ENCODE measurements around the gene IGF2BP2. TPM values are rescaled to one million over a fixed set of nuclear protein-coding genes. Genes with fewer than 3 reads are reported as not detected.

IGF2BP2 gene
- total RNA-seq, 1 experiment from 2014 or later, result 135 TPM

GRCh38 chr3:185629554-185630181 is 195.2 kb downstream of the IGF2BP2 start:
- intact Hi-C loops (cut with micrococcal nuclease), result no loop called here
- ChIA-PET CTCF (no interaction called here), POLR2A (no interaction called here), RAD21 (ENCODE audit: low non-redundant PET in 1 of 2, low total read pairs in 2 of 2, uncharacterized antibody in 2 of 2, unreplicated experiment in 2 of 2) (no interaction called here)
- no peak for TF ChIP-seq ZBTB33 (IDR thresholded peaks at IDR 0.05; ENCODE audit: extremely low read depth, insufficient replicate concordance, low read length)
- no peak for TF ChIP-seq POLR2A (IDR thresholded peaks at IDR 0.05; ENCODE audit: borderline replicate concordance, extremely low read depth, insufficient read depth, insufficient read length)
- no peak for TF ChIP-seq ZFX (IDR thresholded peaks at IDR 0.05)
- no peak for TF ChIP-seq YY1 (IDR thresholded peaks at IDR 0.05; ENCODE audit: extremely low read depth, insufficient replicate concordance, low read depth, low read length)
- no peak for TF ChIP-seq MAX (IDR thresholded peaks at IDR 0.05)
- TF ChIP-seq EZH2 (IDR thresholded peaks at IDR 0.05), result no peak
- no peak for TF ChIP-seq ZNF274 (IDR thresholded peaks at IDR 0.05; ENCODE audit: low read depth, low read length)
- no peak for TF ChIP-seq JUND (IDR thresholded peaks at IDR 0.05)
- TF ChIP-seq EZH2phosphoT487 (IDR thresholded peaks at IDR 0.05; ENCODE audit: borderline replicate concordance), result no peak
- TF ChIP-seq CBX3 (IDR thresholded peaks at IDR 0.05; ENCODE audit: low read depth), result no peak
- TF ChIP-seq ATF3 (IDR thresholded peaks at IDR 0.05), result no peak
- no peak for TF ChIP-seq ELF1 (IDR thresholded peaks at IDR 0.05; ENCODE audit: borderline replicate concordance, low read depth)
- no peak for TF ChIP-seq SP1 (IDR thresholded peaks at IDR 0.05; ENCODE audit: low read depth)
- no peak for TF ChIP-seq CTCF (IDR thresholded peaks at IDR 0.05 in 2 of 3, conservative IDR thresholded peaks at IDR 0.05 in 1 of 3; ENCODE audit: borderline replicate concordance in 1 of 3, insufficient read depth in 1 of 3, low read depth in 2 of 3, low read length in 2 of 3)
- no peak for TF ChIP-seq FOSL1 (IDR thresholded peaks at IDR 0.05; ENCODE audit: low read depth)
- TF ChIP-seq REST (IDR thresholded peaks at IDR 0.05; ENCODE audit: low read depth), result no peak
- TF ChIP-seq EGR1 (IDR thresholded peaks at IDR 0.05; ENCODE audit: low read depth), result no peak
- no peak for TF ChIP-seq CEBPB (IDR thresholded peaks at IDR 0.05; ENCODE audit: low read depth)
- TF ChIP-seq TCF7L2 (IDR thresholded peaks at IDR 0.05; ENCODE audit: borderline replicate concordance, extremely low read depth, insufficient read depth, insufficient read length), result no peak
- TF ChIP-seq SRF (IDR thresholded peaks at IDR 0.05; ENCODE audit: low read depth), result no peak
- BruUV-seq (replicated peaks), result no TSS peak
- H3K4me2 ChIP-seq (ENCODE audit: low read length), result no peak overlapping the region
- no peaks in the 10 kb centered on the region for H3K79me2 ChIP-seq (ENCODE audit: insufficient read depth, low read length)
- H3K4me3 ChIP-seq (replicated peaks in 1 of 2; ENCODE audit: low read depth in 1 of 2, low read length in 2 of 2), result no peak overlapping the region
- H3K9me3 ChIP-seq (ENCODE audit: control insufficient read depth in 1 of 2, insufficient read depth in 1 of 2, low read depth in 1 of 2, low read length in 2 of 2), result no peaks in the 10 kb centered on the region
- H2AFZ ChIP-seq (ENCODE audit: low read depth, low read length, poor library complexity, severe bottlenecking), result no peak overlapping the region
- H3K36me3 ChIP-seq (ENCODE audit: control insufficient read depth in 1 of 2, insufficient read depth in 2 of 2, low read length in 2 of 2), result peaks cover 0 to 2% of the 10 kb centered on the region in 2 experiments; a peak in 1 of 4 replicates
- no peak overlapping the region for H3K27ac ChIP-seq (ENCODE audit: low read depth, low read length)
- no peaks in the 10 kb centered on the region for H4K20me1 ChIP-seq (ENCODE audit: insufficient read depth)
- no peaks in the 10 kb centered on the region for H3K27me3 ChIP-seq (ENCODE audit: insufficient read depth, low read length)
- H3K9me2 ChIP-seq (ENCODE audit: insufficient read depth), result no peaks in the 10 kb centered on the region
- no peaks in the 10 kb centered on the region for H3K4me1 ChIP-seq (ENCODE audit: control insufficient read depth in 1 of 2, insufficient read depth in 2 of 2, low read length in 2 of 2)
- ATAC-seq (no peak), DNase-seq (ENCODE audit: low read depth, low spot score) (no peak)
- H3K9ac ChIP-seq (ENCODE audit: low read length), result no peak overlapping the region

Measured in HCT116 (cell line).